Karpas-422 (cell line): Measurements from ENCODE around the gene RANBP3. TPM values are rescaled to one million over a fixed set of nuclear protein-coding genes. Genes with fewer than 3 reads are reported as not detected.
"Not testable (repeated sequence)": the region's sequence is repeated elsewhere in the genome, so short reads cannot be mapped to it uniquely, and the experiment has no call there.

Source experiments
- DNase-seq: peaks from one replicate; pipeline ENCODE4 v3.0.0-alpha.2; 2015
- H2AFZ ChIP-seq: fragments of 200-600 bp; sonication (generic); 2 replicates; pipeline ENCODE4 v1.6.1; 2014; ENCODE audit warnings: antibody characterized with exemption, low read length, mixed read lengths
- H3K27ac ChIP-seq: fragments of 200-600 bp; sonication (generic); 2 replicates; pipeline ENCODE4 v1.5.1; 2014; ENCODE audit warnings: mild to moderate bottlenecking, low read length, moderate library complexity
- H3K27me3 ChIP-seq: fragments of 200-600 bp; sonication (generic); 2 replicates; pipeline ENCODE4 v1.6.1; 2014; ENCODE audit warnings: low read length, mixed read lengths
- H3K36me3 ChIP-seq: fragments of 200-600 bp; sonication (generic); 2 replicates; pipeline ENCODE4 v1.6.1; 2014; ENCODE audit warnings: low read length, mixed read lengths; ENCODE audit not compliant: insufficient read depth
- H3K4me1 ChIP-seq: fragments of 200-600 bp; sonication (generic); 2 replicates; pipeline ENCODE4 v1.6.1; 2014; ENCODE audit warnings: mild to moderate bottlenecking, low read length, mixed read lengths
- H3K4me2 ChIP-seq: fragments of 200-600 bp; sonication (generic); 2 replicates; pipeline ENCODE4 v1.6.1; 2014; ENCODE audit warnings: low read length, low read depth, mild to moderate bottlenecking; ENCODE audit not compliant: poor library complexity, severe bottlenecking
- H3K4me3 ChIP-seq: fragments of 200-600 bp; sonication (generic); 2 replicates; pipeline ENCODE4 v1.5.1; 2014; ENCODE audit warnings: mild to moderate bottlenecking, antibody characterized with exemption, low read length, mixed read lengths
- H3K79me2 ChIP-seq: fragments of 200-600 bp; sonication (generic); 2 replicates; pipeline ENCODE4 v1.6.1; 2014; ENCODE audit warnings: mild to moderate bottlenecking, low read length, mixed read lengths
- H3K9ac ChIP-seq: fragments of 200-600 bp; sonication (generic); 2 replicates; pipeline ENCODE4 v1.6.0; 2014; ENCODE audit warnings: low read length
- H3K9me2 ChIP-seq: fragments of 200-600 bp; sonication (generic), shearing (Covaris generic); replicated peaks from 2 replicates; pipeline ENCODE4 v1.6.0; 2014; ENCODE audit warnings: mild to moderate bottlenecking, low read length, moderate library complexity; ENCODE audit not compliant: insufficient read depth
- H3K9me3 ChIP-seq: fragments of 300-700, 200-600 bp; sonication (generic); 2 replicates; pipeline ENCODE4 v1.6.1; 2014; ENCODE audit warnings: low read length, mixed read lengths
- H4K20me1 ChIP-seq: fragments of 200-600 bp; sonication (generic); 2 replicates; pipeline ENCODE4 v1.6.1; 2014; ENCODE audit warnings: mild to moderate bottlenecking, antibody characterized with exemption, low read length, low read depth; ENCODE audit not compliant: insufficient read depth
- total RNA-seq: library from RNA; depleted of rRNA; stranded (reverse); fragments of >200 nt; shearing (Covaris generic); gene quantifications from 2 replicates; pipeline ENCODE4 v1.2.3, GENCODE V29; 2014; ENCODE audit warnings: low replicate concordance

Gene RANBP3
- total RNA-seq, 1 experiment from 2014 or later, result 34.0 TPM

DNA sequence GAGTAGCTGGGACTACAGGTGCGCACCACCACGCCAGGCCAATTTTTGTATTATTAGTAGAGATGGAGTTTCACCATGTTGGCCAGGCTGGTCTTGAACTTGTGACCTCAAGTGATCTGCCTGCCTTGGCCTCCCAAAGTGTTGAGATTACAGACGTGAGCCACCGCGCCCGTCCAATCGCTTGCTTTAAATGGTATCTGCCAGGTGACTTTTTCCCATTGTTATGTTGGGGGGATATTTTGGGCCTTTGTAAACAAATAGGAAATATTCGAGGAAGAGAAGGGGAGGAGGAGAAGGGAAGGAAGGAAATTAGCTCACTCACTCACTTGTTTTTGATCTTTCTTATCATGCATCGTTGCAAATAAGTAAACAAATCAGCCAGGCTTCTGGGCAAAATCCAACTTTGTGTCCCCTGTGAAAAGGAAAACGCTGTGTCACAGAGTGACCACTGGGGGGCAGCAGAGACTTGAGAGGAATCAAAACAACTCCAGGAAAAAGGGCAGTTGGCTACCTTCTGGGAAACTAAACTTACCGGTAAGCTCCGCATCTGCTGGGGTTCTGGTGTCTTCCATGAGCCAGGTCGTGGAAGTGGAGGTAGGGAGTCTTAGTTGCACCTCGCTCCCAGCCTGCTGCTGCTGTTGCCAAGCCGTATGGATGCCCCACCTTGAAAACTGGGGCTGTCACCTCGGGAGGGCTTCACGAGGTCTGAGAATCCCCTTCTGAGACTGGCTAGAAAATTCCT, 9.3 kb upstream of the RANBP3 start:
- Histone ChIP-seq H3K9me2 (no peaks in the 10 kb centered on the region), H2AFZ (no peak overlapping the region), H3K9me3 (no peaks in the 10 kb centered on the region), H3K27ac (no peak overlapping the region), H3K79me2 (no peaks in the 10 kb centered on the region), H3K36me3 (no peaks in the 10 kb centered on the region), H3K9ac (peak overlapping the region; percentile 13; the same call in 1 of the 2 replicates), H3K4me1 (peaks cover 3% of the 10 kb centered on the region; the same call in 1 of the 2 replicates), H4K20me1 (no peaks in the 10 kb centered on the region), H3K4me3 (no peak overlapping the region), H3K4me2 (no peak overlapping the region), H3K27me3 (no peaks in the 10 kb centered on the region)
- peak; percentile 83 for DNase-seq

DNA sequence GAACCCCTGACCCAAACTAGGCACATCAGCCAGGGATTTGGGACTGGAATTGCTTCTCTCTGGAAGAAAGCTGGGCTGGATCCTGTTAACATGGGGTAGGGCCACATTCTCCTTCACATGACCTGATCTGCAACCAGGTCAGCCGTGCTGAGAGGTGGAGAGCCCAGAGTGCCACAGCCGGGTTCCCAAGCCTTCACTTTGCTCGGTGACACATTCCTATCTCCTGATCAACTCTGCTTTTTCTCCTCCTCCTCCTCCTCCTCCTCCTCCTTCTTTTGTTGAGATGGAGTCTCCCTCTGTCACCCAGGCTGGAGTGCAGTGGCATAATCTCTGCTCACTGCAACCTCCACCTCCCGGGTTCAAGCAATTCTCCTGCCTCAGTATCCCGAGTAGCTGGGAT, 7.9 kb upstream of the RANBP3 start:
- not testable (repeated sequence) for H3K4me2 ChIP-seq, H3K79me2 ChIP-seq, H3K27me3 ChIP-seq, H3K9ac ChIP-seq, H3K4me3 ChIP-seq, DNase-seq, H3K9me2 ChIP-seq, H4K20me1 ChIP-seq, H3K4me1 ChIP-seq, H3K36me3 ChIP-seq, H2AFZ ChIP-seq, H3K27ac ChIP-seq, H3K9me3 ChIP-seq

DNA sequence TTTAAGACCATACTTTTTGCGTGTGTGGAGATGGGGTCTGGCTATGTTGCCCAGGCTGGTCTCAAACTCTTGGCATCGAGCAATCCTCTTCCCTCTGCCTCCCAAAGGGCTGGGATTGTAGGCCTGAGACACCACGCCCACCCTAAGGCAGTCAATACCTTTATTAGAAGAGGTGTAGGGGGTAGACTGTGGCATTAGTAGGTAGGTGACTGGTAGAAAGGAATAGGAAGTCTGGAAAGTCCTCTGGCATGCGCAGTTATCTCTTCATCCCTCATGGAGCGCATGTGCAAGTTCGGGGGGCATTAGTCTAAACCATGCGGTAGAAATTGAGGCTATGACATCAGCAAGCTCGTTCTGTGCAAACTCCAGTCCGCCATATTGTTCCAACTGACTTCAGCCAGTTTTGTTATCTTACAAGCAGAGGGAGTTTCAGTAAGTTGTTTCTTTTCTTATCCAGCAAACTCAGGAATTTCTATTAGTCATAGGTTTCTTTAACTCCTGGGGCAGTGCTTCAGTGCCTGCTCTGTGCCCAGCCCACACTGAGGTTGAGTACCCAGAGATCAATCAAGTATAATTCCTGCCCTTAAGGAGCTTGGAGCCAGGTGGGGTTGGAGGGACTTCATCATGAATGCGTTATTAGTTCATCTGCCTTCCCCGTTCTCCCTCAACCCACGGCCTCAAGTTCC, 7.3 kb upstream of the RANBP3 start:
- Histone ChIP-seq H3K27ac (no peak overlapping the region), H3K9ac (no peak overlapping the region), H4K20me1 (no peaks in the 10 kb centered on the region), H3K36me3 (no peaks in the 10 kb centered on the region), H3K4me3 (no peak overlapping the region), H3K9me2 (no peaks in the 10 kb centered on the region), H3K9me3 (no peaks in the 10 kb centered on the region), H3K4me1 (peaks cover 3% of the 10 kb centered on the region; the same call in 1 of the 2 replicates), H3K4me2 (no peak overlapping the region), H3K27me3 (no peaks in the 10 kb centered on the region), H2AFZ (no peak overlapping the region), H3K79me2 (no peaks in the 10 kb centered on the region)
- no peak for DNase-seq

DNA sequence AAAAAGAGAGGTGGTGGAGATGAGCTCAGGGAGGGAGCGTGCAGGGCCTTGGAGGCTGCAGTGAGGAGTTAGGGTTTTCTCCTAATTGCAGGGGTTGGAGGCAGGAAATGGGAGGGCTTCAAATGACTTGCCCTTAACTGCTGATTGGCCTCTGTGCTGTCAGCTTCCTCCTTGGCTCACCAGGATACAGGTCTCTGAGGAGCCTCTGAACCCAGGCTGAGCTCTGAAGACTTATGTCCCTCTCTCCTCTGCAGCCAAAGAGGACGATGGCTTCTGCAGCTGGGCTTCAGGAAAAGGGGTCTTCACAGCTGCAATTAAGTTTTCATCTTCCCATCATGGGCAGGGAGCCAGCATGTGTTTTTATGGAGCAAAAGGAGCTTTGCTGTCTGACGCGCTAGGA, 6.7 kb upstream of the RANBP3 start:
- H3K9me2 ChIP-seq, result no peaks in the 10 kb centered on the region
- H3K4me3 ChIP-seq, result no peak overlapping the region
- H3K4me2 ChIP-seq, result no peak overlapping the region
- 0 out of 2 replicates have a peak, but pooled peaks cover 3% of the 10 kb centered on the region for H3K79me2 ChIP-seq
- no peak overlapping the region for H2AFZ ChIP-seq
- H3K27ac ChIP-seq, result no peak overlapping the region
- H3K9me3 ChIP-seq, result no peaks in the 10 kb centered on the region
- H3K4me1 ChIP-seq, result peaks cover 6% of the 10 kb centered on the region
- no peak overlapping the region for H3K9ac ChIP-seq
- DNase-seq, result no peak
- no peaks in the 10 kb centered on the region for H3K36me3 ChIP-seq
- no peaks in the 10 kb centered on the region for H4K20me1 ChIP-seq
- H3K27me3 ChIP-seq, result no peaks in the 10 kb centered on the region

DNA sequence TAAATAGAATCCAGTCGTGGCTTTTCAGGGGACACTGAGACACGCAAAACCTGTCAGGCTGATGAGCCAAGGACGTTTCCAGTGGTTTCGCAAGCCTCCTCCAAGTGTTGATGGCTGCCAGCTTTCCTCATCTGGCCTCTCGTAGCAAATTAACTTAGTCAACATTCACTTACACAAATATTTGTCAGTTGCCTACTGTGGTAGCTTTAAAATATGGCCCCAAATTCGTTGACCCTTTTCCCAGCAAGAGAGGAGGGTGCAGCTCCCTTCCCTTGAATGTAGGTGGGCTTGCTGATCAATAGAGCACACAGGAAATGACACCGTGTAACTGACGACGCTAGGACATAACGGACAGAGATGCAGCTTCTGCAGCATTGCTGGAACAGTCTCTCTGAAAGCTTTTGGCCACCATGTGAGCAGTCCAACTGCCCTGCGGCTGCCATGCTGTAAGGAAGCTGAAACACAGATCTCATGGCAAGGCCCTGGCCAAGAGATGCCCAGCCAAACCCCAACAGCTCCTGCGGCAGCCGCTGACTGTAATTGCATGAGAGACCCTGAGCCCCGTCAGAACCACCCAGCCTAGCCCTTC, 5.5 kb upstream of the RANBP3 start:
- no peaks in the 10 kb centered on the region for H4K20me1 ChIP-seq
- H3K4me1 ChIP-seq, result peaks cover 15% of the 10 kb centered on the region
- no peak overlapping the region for H2AFZ ChIP-seq
- H3K27ac ChIP-seq, result no peak overlapping the region
- H3K9ac ChIP-seq, result no peak overlapping the region
- H3K27me3 ChIP-seq, result no peaks in the 10 kb centered on the region
- H3K9me3 ChIP-seq, result no peaks in the 10 kb centered on the region
- H3K9me2 ChIP-seq, result no peaks in the 10 kb centered on the region
- H3K4me3 ChIP-seq, result no peak overlapping the region
- H3K79me2 ChIP-seq, result peaks cover 11% of the 10 kb centered on the region
- DNase-seq, result no peak
- no peaks in the 10 kb centered on the region for H3K36me3 ChIP-seq
- H3K4me2 ChIP-seq, result no peak overlapping the region

DNA sequence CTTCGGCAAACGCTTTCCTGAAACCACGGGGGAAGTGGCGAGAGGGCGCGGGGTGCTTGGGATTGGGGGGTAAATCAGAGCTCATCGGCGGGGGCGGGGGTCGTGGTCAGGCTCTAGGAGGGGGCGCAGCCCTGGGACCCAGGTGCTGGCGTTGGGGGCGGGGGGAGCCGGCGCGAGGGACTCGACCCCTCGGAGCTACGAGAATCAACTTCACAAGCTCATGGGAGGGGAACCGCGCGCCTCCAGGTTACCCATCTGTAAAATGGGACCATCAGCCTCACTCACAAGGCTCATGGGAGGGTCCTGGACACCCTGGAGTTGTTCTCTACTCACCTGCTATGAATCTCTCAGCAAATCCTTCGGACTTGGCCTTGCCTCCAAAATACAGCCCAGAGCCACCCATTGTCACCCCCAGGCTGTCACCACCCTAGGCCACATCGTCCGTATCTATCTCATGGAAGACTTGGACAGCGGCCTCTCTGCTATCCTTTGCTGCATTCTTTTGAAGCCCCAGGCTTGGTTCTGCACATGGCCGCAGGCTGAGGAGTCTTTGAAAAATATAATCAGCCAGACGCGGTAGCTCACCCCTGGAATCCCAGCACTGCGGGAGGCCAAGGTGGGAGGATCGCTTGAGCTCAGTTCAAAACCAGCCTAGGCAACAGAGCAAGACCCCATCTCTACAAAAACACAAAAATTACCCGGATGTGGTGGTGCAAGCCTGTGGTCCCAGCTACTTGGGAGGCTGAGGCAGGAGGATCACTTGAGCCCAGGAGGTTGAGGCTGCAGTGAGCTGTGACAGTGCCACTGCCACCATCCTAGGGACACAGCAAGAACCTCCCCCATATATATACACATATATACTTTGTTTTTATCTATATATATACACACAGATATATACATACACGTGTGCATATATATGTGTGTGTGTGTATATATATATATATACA, 939 bp upstream of the RANBP3 start:
- DNase-seq, result no peak
- Histone ChIP-seq H3K4me1 (peaks cover 42% of the 10 kb centered on the region), H2AFZ (peak overlapping the region; percentile 95)

DNA sequence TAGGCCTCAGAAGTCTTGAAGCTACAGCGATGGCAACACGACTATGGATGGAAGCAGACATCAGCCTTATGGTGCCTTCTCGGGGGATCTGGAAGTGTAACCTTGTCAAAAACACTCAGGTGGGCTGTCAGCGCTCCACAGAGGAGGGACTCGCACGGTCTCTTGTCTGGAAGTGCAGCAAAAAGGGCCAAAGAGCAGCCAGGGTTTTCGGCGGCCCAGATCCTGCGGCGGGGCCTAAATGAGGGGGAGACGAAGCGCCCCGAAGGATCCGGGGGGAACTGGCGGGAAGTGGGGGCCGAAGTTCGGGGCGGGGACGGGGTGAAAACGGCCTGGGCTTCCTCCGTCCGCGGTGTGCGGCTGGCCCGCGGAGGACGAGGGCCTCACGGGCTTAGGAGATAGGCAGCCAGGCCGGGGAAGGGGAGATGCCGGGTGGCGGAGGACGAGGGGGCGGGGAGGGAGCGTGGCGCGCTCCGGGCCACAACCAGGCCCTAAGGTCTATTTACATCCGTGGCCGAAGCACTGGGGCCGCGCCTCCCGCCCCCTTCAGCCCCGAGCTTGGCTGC, 637 bp downstream of the RANBP3 start:
- Histone ChIP-seq H3K4me3 (peak overlapping the region; percentile 78), H3K4me2 (peak overlapping the region; percentile 95), H3K9me3 (no peaks in the 10 kb centered on the region), H3K36me3 (peaks cover 14% of the 10 kb centered on the region; the same call in 1 of the 2 replicates), H3K27ac (peak overlapping the region; percentile 35), H2AFZ (peak overlapping the region; percentile 12; the same call in 1 of the 2 replicates), H3K4me1 (peaks cover 42% of the 10 kb centered on the region), H4K20me1 (peaks cover 26% of the 10 kb centered on the region; the same call in 1 of the 2 replicates), H3K9me2 (no peaks in the 10 kb centered on the region), H3K9ac (peak overlapping the region; percentile 87), H3K79me2 (peaks cover 69% of the 10 kb centered on the region), H3K27me3 (no peaks in the 10 kb centered on the region)
- no peak for DNase-seq

More for the DNA sequence above, 939 bp upstream of the RANBP3 start:
- Histone ChIP-seq H3K79me2 (peaks cover 53% of the 10 kb centered on the region), H3K27ac (peak overlapping the region; percentile 47; the same call in 1 of the 2 replicates), H3K27me3 (no peaks in the 10 kb centered on the region), H3K4me3 (peak overlapping the region; percentile 78), H3K36me3 (peaks cover 11% of the 10 kb centered on the region; the same call in 1 of the 2 replicates), H4K20me1 (peaks cover 14% of the 10 kb centered on the region; the same call in 1 of the 2 replicates), H3K9me3 (no peaks in the 10 kb centered on the region), H3K9ac (peak overlapping the region; percentile 93), H3K4me2 (peak overlapping the region; percentile 92), H3K9me2 (no peaks in the 10 kb centered on the region)
